Keratinocyte (primary cell): ENCODE measurements around the gene DACH1.

ENCODE experiments used
- CTCF ChIP-seq, 3 experiments: IDR thresholded peaks in 1 of 3; conservative IDR thresholded peaks in 1 of 3; optimal IDR thresholded peaks in 1 of 3; 2 replicates in 2 of 3; 3 replicates in 1 of 3; pipeline versions ENCODE3 to v1.5.1; 2011; ENCODE audit warnings: low read length in 3 of 3, mild to moderate bottlenecking in 3 of 3, moderate library complexity in 2 of 3, control low read depth in 1 of 3, inconsistent platforms in 1 of 3; ENCODE audit not compliant: insufficient read depth in 2 of 3; ENCODE audit errors: extremely low read depth in 1 of 3
- EZH2 ChIP-seq: IDR thresholded peaks from one replicate; pipeline ENCODE4 v1.6.1; 2012; ENCODE audit warnings: inconsistent platforms, mild to moderate bottlenecking, low read length, moderate library complexity

GRCh38 chr13:71862459-71862943 is 4.5 kb downstream of the DACH1 start:
- no peak for TF ChIP-seq CTCF (optimal IDR thresholded peaks at IDR 0.05 in 1 of 3, IDR thresholded peaks at IDR 0.05 in 1 of 3, conservative IDR thresholded peaks at IDR 0.05 in 1 of 3; ENCODE audit: extremely low read depth in 1 of 3, insufficient read depth in 2 of 3, low read length in 3 of 3)
- no peak for TF ChIP-seq EZH2
